ENCODE results near the gene MAMLD1.

Gene MAMLD1

GRCh38 chrX:150544222-150544787 is 181.2 kb downstream of the MAMLD1 start:
- Histone ChIP-seq H3K9me3 (ENCODE audit: severe bottlenecking) (no peaks in the 10 kb centered on the region), H3K27ac (no peak overlapping the region), H3K27me3 (ENCODE audit: insufficient read depth, low read depth, severe bottlenecking) (peaks cover 26% of the 10 kb centered on the region), H3K4me3 (ENCODE audit: low read depth, low read length) (no peak overlapping the region), H3K36me3 (no peaks in the 10 kb centered on the region)
- peak; percentile 18; the same call in 1 of the 2 replicates for TF ChIP-seq CTCF (IDR thresholded peaks at IDR 0.05; ENCODE audit: low read depth, low read length)
- DNase-seq, result no peak

- Histone ChIP-seq H3K9me3 (ENCODE audit: severe bottlenecking) (no peaks in the 10 kb centered on the region), H3K27ac (no peak overlapping the region), H3K4me3 (ENCODE audit: low read depth, low read length) (no peak overlapping the region), H3K36me3 (no peaks in the 10 kb centered on the region), H3K27me3 (ENCODE audit: insufficient read depth, low read depth, severe bottlenecking) (peaks cover 26% of the 10 kb centered on the region)
- no peak for TF ChIP-seq CTCF (IDR thresholded peaks at IDR 0.05; ENCODE audit: low read depth, low read length)
- no peak for DNase-seq
These were observed 182.0 kb downstream of the MAMLD1 start for GRCh38 chrX:150544835-150545770.

GRCh38 chrX:150546711-150547153 is 183.6 kb downstream of the MAMLD1 start:
- Histone ChIP-seq H3K9me3 (ENCODE audit: severe bottlenecking) (no peaks in the 10 kb centered on the region), H3K36me3 (no peaks in the 10 kb centered on the region), H3K27ac (no peak overlapping the region), H3K27me3 (ENCODE audit: insufficient read depth, low read depth, severe bottlenecking) (peaks cover 26% of the 10 kb centered on the region), H3K4me3 (ENCODE audit: low read depth, low read length) (no peak overlapping the region)
- DNase-seq, result no peak
- TF ChIP-seq CTCF (IDR thresholded peaks at IDR 0.05; ENCODE audit: low read depth, low read length), result no peak

GRCh38 chrX:150547375-150548115 is 184.4 kb downstream of the MAMLD1 start:
- Histone ChIP-seq H3K4me3 (ENCODE audit: low read depth, low read length) (peak overlapping the region; percentile 8), H3K27ac (peak overlapping the region; percentile 33; the same call in 1 of the 2 replicates), H3K36me3 (no peaks in the 10 kb centered on the region), H3K9me3 (ENCODE audit: severe bottlenecking) (no peaks in the 10 kb centered on the region), H3K27me3 (ENCODE audit: insufficient read depth, low read depth, severe bottlenecking) (peaks cover 26% of the 10 kb centered on the region)
- peak; percentile 52 for DNase-seq
- no peak for TF ChIP-seq CTCF (IDR thresholded peaks at IDR 0.05; ENCODE audit: low read depth, low read length)

- Histone ChIP-seq H3K36me3 (no peaks in the 10 kb centered on the region), H3K27ac (peak overlapping the region; percentile 33; the same call in 1 of the 2 replicates), H3K4me3 (ENCODE audit: low read depth, low read length) (peak overlapping the region; percentile 8), H3K27me3 (ENCODE audit: insufficient read depth, low read depth, severe bottlenecking) (peaks cover 22% of the 10 kb centered on the region), H3K9me3 (ENCODE audit: severe bottlenecking) (no peaks in the 10 kb centered on the region)
- no peak for DNase-seq
- no peak for TF ChIP-seq CTCF (IDR thresholded peaks at IDR 0.05; ENCODE audit: low read depth, low read length)
These were observed 185.1 kb downstream of the MAMLD1 start for GRCh38 chrX:150548251-150548650.
